ENCODE measurements around the gene UBTD2.

GRCh38 chr5:172266676-172267092 is 16.9 kb downstream of the UBTD2 start:
- no peak for TF ChIP-seq TCF7 (CRISPR knock-in tag; IDR thresholded peaks at IDR 0.05; ENCODE audit: low read depth)
- TF ChIP-seq JUN (CRISPR knock-in tag; IDR thresholded peaks at IDR 0.05): no peak
- TF ChIP-seq ZNF121 (CRISPR knock-in tag; IDR thresholded peaks at IDR 0.05): no peak
- TF ChIP-seq NFYB (CRISPR knock-in tag; conservative IDR thresholded peaks at IDR 0.05; ENCODE audit: low read depth): no peak
- no peak for TF ChIP-seq ZMAT4 (CRISPR knock-in tag; IDR thresholded peaks at IDR 0.05)
- no peak for TF ChIP-seq CTCF (IDR thresholded peaks at IDR 0.05)
- TF ChIP-seq FOXP4 (CRISPR knock-in tag; IDR thresholded peaks at IDR 0.05): no peak
- TF ChIP-seq AFF4 (CRISPR knock-in tag; IDR thresholded peaks at IDR 0.05; ENCODE audit: borderline replicate concordance): no peak
- TF ChIP-seq PRRX2 (CRISPR knock-in tag; IDR thresholded peaks at IDR 0.05): no peak
- no peak for TF ChIP-seq ATF3 (CRISPR knock-in tag; conservative IDR thresholded peaks at IDR 0.05)
- TF ChIP-seq USF1 (CRISPR knock-in tag; IDR thresholded peaks at IDR 0.05): no peak

Data from WTC11 (cell line).